Left colon (tissue), 2 donors: ENCODE results near the gene HSDL2. TPM values are rescaled to one million over a fixed set of nuclear protein-coding genes. Genes with fewer than 3 reads are reported as not detected.

Source experiments
- ATAC-seq: fragments of 200-7000 bp; cut with Tn5 transposase; one replicate; pipeline ENCODE4 v1.9.1; 2020; ENCODE audit warnings: mild to moderate bottlenecking, moderate library complexity
- DNase-seq, 2 donors: peaks; one replicate each; pipeline ENCODE4 v3.0.0-alpha.2; 2020
- intact Hi-C, 2 donors: fragments of 100-400 bp; cut with DNase I in 1 of 2; cut with micrococcal nuclease in 1 of 2; formaldehyde crosslinking; loops; one replicate each; pipeline versions ENCODE4 v1.11.2 to v1.14.0; 2022; cut with DNase I, micrococcal nuclease
- total RNA-seq, 2 donors: library from RNA; stranded (reverse); fragmentation: NEBNext Ultra II Directional; extraction: Animal tissue kit (Norgen Biotek cat#: 25700); gene quantifications; one replicate each; pipeline ENCODE4 v1.2.1, GENCODE V29; 2021
- donor health status: DM: no; HTN: no; CAD: no.
- donor health status: DM: yes; HTN: yes; CAD: no.

HSDL2 gene
- total RNA-seq, 2 donors from 2014 or later, result 41.1 to 54.4 TPM

DNA sequence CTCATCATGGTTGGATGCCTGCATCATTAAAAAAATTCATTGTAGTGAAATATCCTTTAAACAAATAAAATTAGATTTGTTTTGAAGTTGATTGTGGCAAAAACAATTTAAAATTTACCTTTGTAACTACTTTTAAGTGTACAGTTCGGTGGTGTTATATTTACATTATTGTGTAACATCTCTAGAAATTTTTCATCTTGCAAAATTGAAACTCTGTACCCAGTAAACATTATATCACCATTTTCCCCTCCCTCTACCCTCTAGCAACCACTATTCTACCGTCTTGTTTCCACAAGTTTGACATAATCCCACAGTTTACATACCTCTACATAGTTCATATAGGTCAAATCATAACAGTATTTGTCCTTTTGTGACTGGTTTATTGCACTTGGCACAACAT, 104.7 kb downstream of the HSDL2 start:
- DNase-seq (no peak), ATAC-seq (no peak)
- intact Hi-C loops, result no loop called here

DNA sequence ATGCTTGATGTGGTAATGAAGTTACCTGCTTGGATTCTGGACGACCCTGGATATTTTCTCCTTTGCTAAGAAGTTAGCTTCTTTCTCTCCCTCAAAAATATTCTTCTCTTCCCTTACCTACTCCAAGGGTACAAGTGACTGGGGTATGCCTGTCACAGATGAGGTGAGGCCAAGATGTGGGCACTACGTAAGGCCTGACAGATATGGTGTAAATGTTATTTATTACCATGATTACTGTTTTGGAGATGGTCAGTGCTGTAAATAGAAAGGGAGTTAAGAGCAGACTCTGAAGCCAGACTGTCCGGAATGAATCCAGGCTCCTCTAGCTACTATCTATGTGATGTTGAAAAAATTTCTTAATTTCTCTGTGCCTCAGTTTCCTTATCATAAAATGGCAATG, 105.7 kb downstream of the HSDL2 start:
- intact Hi-C loops, result no loop called here
- DNase-seq (no peak), ATAC-seq (no peak)

DNA sequence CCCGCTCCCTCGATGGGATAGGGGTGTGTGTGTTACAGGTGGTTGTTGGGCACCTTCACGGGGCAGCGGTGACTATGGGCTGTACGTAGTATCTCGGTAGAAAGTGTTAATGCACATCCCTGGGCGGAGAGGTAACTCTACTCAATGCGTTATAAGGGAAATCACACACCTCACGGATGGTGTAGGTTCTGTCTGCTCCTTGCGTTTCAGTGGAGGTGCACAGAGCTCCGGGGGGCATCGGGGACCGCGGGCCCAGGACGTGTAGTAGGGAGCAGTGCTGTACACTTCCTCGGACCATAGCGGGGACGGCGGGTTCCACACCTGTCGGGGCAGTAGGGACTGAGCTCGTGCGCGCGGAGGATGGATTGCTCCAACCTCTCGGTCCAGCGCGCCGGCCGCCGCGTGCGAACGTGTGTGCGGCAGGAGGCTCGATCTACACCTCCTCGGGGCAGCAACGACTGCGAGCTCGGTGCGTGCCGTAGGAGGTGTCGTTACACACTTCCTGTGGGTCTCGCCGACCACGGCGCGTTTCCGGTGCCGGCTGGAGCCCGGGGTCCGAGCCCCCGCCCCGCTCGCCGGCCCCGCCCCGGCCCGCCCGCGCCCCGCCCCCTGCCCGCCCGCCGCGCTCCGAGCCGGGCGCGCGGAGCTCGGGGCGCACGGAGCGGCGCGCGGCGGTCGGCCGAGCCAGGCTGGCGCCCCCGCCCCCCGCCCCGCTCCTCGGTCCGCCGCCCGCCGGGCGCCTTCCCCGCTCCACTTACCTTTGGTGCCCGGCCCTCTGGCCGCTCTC, 106.5 kb downstream of the HSDL2 start, which contains the start of gene KIAA1958:
Gene KIAA1958, plus strand, starts transcription at position 607 of the 787 bp plus-strand sequence. CDS start 87,254 bp downstream, outside the sequence.
- intact Hi-C loops, result no loop called here
- DNase-seq, result peak; percentile 87 to 90
- peak; percentile 94 for ATAC-seq

DNA sequence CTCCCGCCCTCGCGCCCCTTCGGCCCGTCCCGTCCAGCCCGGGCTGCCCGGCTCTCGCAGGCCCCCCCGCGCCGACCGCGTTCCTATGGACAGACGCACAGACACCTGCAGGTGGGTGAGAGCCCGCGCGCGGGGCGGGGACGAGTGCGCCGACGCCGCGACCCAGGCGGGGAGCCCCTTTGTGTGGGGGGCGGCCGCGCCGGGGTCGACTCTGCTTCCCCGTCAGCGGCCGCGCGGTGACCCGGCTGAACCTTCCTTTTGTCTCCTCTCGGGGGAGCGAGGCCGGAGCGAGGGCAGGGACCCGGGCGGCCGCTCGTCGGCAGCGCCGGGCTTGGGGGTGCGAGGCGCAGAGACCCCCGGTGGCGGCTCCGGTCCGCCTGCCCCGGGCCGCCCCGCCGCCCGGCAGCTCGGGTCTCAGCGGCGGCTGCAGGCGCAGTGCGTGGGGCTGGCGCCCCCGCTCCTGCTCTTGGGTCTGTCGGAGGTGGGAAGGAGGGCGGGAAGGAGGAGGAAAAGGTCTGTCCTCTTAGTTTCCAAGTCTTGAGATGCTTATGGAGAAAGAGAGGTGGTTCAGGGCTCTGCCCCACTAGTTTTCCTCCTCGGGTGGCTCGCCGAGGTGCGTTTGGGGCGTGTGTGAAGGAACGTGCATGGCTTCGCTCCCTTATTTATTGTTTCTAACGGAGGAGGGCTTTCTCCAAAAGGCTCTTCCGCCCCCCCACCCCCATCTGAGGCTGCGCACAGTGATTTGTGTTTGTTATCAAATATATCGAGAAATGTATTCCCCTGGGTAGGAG, 107.3 kb downstream of the HSDL2 start:
- peak; percentile 54 for ATAC-seq
- peak; percentile 66 to 81 for DNase-seq
- intact Hi-C loops, result no loop called here

DNA sequence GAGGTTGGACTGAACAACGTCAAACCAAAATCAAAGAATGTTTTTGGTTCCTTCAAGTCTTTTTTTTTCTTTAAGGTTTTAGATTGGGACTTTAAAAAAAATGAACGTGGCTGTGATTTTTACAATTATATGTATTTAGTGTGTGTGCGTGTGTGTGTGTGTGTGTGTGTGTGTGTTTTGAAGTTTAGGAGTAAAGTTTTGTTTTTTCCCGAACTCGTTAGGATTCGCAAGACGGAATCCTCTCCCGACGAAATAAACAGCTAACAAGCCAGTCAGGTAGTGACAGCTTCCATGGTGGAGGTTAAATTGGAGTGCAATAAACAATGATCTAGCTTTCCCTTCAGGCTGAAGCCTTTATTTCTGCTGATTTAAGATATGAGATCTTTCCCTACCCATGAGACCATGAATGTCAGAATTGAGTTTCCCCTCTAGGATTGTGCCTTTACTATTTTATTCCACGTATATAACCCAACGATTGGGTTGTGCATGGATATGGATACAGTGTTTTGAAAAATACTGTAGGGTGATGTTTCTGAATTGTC, 108.0 kb downstream of the HSDL2 start:
- intact Hi-C loops, result no loop called here
- peak; percentile 28 for ATAC-seq
- DNase-seq, result no peak

DNA sequence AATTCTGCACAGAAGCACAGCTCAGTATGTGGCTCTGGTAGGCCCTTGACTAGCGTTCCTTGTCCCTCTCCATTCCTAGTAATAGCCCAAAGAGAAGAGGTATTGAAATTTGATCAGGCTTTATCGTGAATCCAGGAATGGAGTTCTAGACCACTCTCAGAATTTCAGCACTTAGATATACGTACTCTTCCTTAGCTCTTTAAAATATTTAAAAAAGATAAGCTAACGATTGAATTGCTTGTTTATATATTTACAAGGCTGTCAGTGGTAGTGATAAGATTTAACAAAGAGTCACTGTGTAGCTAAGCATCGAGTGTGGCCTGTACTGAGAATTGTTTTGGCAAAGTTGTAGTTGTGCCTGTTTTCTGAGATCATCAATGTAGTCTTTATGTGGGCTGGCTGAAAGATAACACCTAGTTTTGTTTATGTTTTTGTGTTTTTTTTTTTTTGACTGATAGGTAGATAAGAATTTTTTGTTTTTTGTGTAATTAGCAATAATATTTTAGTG, 109.2 kb downstream of the HSDL2 start:
- ATAC-seq (no peak), DNase-seq (no peak)
- intact Hi-C loops, result no loop called here

DNA sequence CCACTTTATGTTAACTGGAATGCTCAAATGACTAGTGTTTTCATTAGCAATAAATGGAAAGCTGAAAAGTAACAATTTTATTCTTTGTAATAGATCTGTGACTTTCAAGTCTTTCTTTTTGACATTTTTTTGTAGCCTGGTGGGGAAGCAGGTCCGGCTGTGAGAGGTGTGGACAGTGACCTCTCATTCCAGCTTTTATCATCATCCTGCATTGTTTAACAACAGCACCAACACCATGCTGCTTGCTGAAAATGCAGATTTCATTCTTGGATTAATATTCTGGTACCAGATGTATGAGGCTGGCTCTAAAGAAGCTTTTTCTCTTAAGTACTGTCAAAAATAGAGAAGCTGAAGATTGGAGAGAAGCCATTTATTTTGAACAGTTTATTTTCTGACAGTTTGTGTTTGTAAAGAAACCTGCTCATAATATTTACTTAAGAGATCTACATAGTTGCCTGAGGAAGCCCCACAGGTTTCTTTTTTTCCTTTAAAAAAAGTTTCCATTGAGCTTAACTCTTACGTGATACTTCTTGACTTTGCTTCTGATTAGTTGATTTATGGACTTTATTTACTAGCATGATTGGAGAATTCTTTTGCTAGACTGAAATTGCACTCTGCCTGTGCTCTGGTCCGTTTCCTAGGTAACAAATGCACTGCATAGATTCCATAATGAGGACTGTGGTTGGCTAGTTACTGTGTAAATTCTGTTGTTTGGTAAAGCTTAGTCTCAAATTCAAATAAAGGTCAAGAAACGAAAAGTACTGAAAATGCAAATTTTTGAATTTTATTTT, 110.2 kb downstream of the HSDL2 start:
- intact Hi-C loops, result no loop called here
- ATAC-seq, result no peak

GRCh38 chr9:112493393-112494137, 113.7 kb downstream of the HSDL2 start:
- no peak for ATAC-seq
- intact Hi-C loops, result no loop called here
- DNase-seq, result no peak

More for the DNA sequence above, 110.2 kb downstream of the HSDL2 start:
- no peak for DNase-seq

GRCh38 chr9:112494153-112494552, 114.2 kb downstream of the HSDL2 start:
- no peak for DNase-seq
- intact Hi-C loops, result no loop called here
- no peak for ATAC-seq

DNA sequence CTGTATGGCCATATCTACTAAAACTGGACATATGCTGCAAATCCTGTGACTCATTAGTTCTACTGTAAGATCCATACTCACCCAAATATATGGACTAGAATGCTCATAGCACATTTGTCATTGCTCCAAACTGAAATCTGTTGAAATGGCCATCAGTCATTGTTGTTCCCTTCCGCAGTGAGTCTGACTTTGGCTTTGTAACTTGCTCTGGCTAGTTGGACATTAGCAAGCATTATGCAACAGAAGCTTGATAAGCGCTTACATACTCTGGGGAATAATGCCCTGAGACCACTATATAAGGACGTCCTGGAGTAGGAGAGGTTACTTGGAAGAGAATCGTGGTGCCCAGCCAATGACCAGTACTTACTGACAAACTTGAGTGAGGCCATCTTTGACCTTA, 115.7 kb downstream of the HSDL2 start:
- intact Hi-C loops, result no loop called here
- DNase-seq, result no peak
- ATAC-seq, result no peak

DNA sequence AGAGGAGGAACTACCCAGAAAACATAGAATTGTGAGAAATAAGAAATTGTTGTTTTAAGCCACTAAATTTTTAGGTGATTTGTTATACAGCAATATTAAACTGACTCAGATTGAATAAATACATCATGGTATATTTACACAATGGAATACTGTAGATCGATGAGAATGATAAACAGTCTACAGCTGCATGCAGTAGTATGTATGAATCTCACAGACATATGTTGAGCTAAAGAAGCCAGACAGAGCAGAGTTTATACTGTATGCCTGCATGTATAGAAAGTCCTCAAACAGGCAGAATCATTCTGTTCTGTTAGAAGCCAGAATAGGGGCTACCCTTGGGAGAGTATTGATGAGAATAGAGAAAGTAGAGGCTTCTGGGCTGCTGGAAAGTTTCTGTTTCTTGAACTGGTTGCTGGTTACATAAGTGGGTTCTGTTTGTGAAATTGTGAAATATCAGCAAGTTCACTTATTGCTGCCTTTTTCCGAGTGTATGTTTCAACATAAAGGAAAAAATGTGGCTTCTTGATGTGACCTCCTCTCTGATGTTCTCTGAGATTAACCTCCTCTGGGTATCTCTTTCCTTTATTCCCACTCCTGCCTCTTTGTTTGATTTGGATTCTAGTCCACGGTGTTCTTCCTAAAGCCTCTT, 116.3 kb downstream of the HSDL2 start:
- DNase-seq, result no peak
- ATAC-seq, result no peak
- intact Hi-C loops, result no loop called here

GRCh38 chr9:112500842-112501241, 120.9 kb downstream of the HSDL2 start:
- DNase-seq (no peak), ATAC-seq (no peak)
- intact Hi-C loops, result no loop called here

DNA sequence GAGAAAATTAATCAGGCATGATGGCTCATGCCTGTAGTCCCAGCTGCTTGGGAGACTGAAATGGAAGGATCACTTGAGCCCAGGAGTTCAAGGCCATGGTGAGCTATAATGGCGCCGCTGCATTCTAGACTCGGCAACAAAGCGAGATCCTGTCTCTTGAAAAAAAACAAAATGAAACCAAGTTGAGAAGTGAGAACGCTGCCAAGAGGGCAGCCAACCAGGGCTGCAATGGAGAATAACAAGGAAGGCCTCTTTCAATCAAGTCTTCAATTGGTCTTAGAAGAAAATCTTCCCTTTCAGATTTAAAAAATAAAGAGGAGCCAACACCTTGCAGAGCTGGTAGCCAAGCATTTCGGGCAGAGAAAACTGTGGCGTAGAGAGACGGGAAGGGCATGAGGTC, 121.4 kb downstream of the HSDL2 start:
- DNase-seq (no peak), ATAC-seq (no peak)
- intact Hi-C loops, result no loop called here

GRCh38 chr9:112502175-112502946, 122.5 kb downstream of the HSDL2 start:
- intact Hi-C loops, result no loop called here
- ATAC-seq (no peak), DNase-seq (no peak)

DNA sequence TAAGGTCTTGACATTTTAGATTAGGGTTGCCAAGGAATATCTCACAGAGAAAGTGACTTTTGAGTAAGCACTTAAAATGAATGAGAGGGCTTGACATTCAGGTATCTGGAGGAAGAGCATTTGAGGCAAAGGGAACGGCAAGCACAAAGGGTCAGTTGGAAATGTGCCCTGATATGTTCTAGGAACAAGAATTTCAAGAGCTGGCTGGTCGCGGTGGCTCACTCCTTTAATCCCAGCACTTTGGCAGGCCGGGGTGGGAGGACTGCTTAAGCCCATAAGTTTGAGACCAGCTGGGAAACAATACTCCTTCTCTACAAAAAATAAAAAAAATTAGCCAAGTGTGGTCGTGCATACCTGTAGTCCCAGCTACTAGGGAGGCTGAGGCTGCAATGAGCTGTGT, 123.3 kb downstream of the HSDL2 start:
- no peak for DNase-seq
- intact Hi-C loops, result no loop called here
- no peak for ATAC-seq

DNA sequence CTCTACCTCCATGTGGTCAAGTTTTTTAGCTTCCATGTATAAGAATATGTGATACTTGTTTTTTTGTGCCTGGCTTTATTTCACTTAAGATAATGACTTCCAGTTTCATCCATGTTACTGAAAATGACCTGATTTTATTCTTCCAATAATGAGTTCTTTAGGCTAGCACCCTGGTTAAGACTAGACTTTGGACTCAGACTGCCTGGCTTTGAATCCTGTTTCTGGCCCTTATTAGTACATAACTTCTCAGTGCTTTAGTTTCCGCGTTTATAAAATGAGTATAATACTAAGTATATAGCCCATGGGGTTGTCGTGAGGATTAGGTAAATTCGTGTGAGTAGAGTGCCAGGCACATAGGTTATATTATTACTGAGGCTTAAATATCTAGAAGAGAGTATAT, 125.2 kb downstream of the HSDL2 start:
- no peak for DNase-seq
- intact Hi-C loops, result no loop called here
- ATAC-seq, result peak; percentile 59

GRCh38 chr9:112505607-112506006, 125.7 kb downstream of the HSDL2 start:
- ATAC-seq (peak; percentile 90), DNase-seq (peak in 1 of 2 donors; percentile 14)
- intact Hi-C loops, result no loop called here
